RWPE2 (cell line): ENCODE results near the gene SCAF1.

Experiments
- ATAC-seq: fragments of 200-7000 bp; cut with Tn5 transposase; 3 replicates; pipeline ENCODE4 v1.9.1; 2021; ENCODE audit warnings: low read depth
- DNase-seq: peaks from one replicate; pipeline ENCODE4 v3.0.0-alpha.2; 2020; ENCODE audit warnings: low spot score
- H3K27ac ChIP-seq: fragments of 450-650 bp; 2 replicates; pipeline ENCODE4 v1.5.1; 2017; ENCODE audit warnings: mild to moderate bottlenecking; ENCODE audit not compliant: poor library complexity, severe bottlenecking
- H3K27me3 ChIP-seq: fragments of 250-450 bp; sonication (Bioruptor Pico); 2 replicates; pipeline ENCODE4 v1.5.1; 2021; ENCODE audit warnings: mild to moderate bottlenecking, moderate library complexity; ENCODE audit not compliant: insufficient read depth, poor library complexity, severe bottlenecking
- H3K36me3 ChIP-seq: fragments of 250-450 bp; sonication (Bioruptor Pico); 2 replicates; pipeline ENCODE4 v1.5.1; 2020; ENCODE audit warnings: low read depth, mild to moderate bottlenecking, moderate library complexity
- H3K4me1 ChIP-seq: fragments of 250-450 bp; sonication (Bioruptor Pico); 2 replicates; pipeline ENCODE4 v1.5.1; 2021; ENCODE audit warnings: mild to moderate bottlenecking, moderate library complexity; ENCODE audit not compliant: insufficient read depth, poor library complexity, severe bottlenecking
- H3K4me3 ChIP-seq: fragments of 250-450 bp; sonication (Bioruptor Pico); 2 replicates; pipeline ENCODE4 v1.5.1; 2021; ENCODE audit warnings: mild to moderate bottlenecking, moderate library complexity; ENCODE audit not compliant: severe bottlenecking
- H3K9me3 ChIP-seq: fragments of 250-450 bp; sonication (Bioruptor Pico); 2 replicates; pipeline ENCODE4 v1.5.1; 2021; ENCODE audit warnings: mild to moderate bottlenecking, moderate library complexity; ENCODE audit not compliant: severe bottlenecking
- CTCF ChIP-seq: fragments of 450-650 bp; IDR thresholded peaks from one replicate; pipeline ENCODE4 v1.5.1; 2017; ENCODE audit warnings: mild to moderate bottlenecking, moderate library complexity; ENCODE audit not compliant: poor library complexity, severe bottlenecking

Gene SCAF1

GRCh38 chr19:49656456-49657109 lies 14.6 kb downstream of the SCAF1 start:
- Histone ChIP-seq H3K27me3 (no peaks in the 10 kb centered on the region), H3K27ac (no peak overlapping the region), H3K36me3 (peaks cover 82% of the 10 kb centered on the region), H3K4me1 (no peaks in the 10 kb centered on the region), H3K4me3 (no peak overlapping the region), H3K9me3 (no peaks in the 10 kb centered on the region)
- DNase-seq: no peak
- no peak for TF ChIP-seq CTCF
- no peak for ATAC-seq

- Histone ChIP-seq H3K27me3 (no peaks in the 10 kb centered on the region), H3K36me3 (peaks cover 88% of the 10 kb centered on the region), H3K4me1 (no peaks in the 10 kb centered on the region), H3K9me3 (no peaks in the 10 kb centered on the region), H3K4me3 (no peak overlapping the region), H3K27ac (no peak overlapping the region)
- no peak for DNase-seq
- ATAC-seq: no peak
- TF ChIP-seq CTCF: no peak
Measured at GRCh38 chr19:49657493-49658138, 15.6 kb downstream of the SCAF1 start.

- no peaks in the 10 kb centered on the region for H3K4me1 ChIP-seq
- no peaks in the 10 kb centered on the region for H3K27me3 ChIP-seq
- TF ChIP-seq CTCF: no peak
- no peak overlapping the region for H3K4me3 ChIP-seq
- no peak for DNase-seq
- ATAC-seq: no peak
- no peaks in the 10 kb centered on the region for H3K9me3 ChIP-seq
- H3K36me3 ChIP-seq: peaks cover 86% of the 10 kb centered on the region
- no peak overlapping the region for H3K27ac ChIP-seq
Measured at GRCh38 chr19:49658139-49658517, 16.1 kb downstream of the SCAF1 start.

GRCh38 chr19:49658566-49659442 lies 16.8 kb downstream of the SCAF1 start:
- H3K4me1 ChIP-seq: no peaks in the 10 kb centered on the region
- peaks cover 82% of the 10 kb centered on the region for H3K36me3 ChIP-seq
- no peak for TF ChIP-seq CTCF
- DNase-seq (no peak), ATAC-seq (no peak)
- H3K4me3 ChIP-seq: no peak overlapping the region
- no peaks in the 10 kb centered on the region for H3K27me3 ChIP-seq
- no peaks in the 10 kb centered on the region for H3K9me3 ChIP-seq
- no peak overlapping the region for H3K27ac ChIP-seq
